ENCODE results near the gene NDST3.
"Not testable (repeated sequence)": the region's sequence is repeated elsewhere in the genome, so short reads cannot be mapped to it uniquely, and the experiment has no call there.

Gene NDST3

DNA sequence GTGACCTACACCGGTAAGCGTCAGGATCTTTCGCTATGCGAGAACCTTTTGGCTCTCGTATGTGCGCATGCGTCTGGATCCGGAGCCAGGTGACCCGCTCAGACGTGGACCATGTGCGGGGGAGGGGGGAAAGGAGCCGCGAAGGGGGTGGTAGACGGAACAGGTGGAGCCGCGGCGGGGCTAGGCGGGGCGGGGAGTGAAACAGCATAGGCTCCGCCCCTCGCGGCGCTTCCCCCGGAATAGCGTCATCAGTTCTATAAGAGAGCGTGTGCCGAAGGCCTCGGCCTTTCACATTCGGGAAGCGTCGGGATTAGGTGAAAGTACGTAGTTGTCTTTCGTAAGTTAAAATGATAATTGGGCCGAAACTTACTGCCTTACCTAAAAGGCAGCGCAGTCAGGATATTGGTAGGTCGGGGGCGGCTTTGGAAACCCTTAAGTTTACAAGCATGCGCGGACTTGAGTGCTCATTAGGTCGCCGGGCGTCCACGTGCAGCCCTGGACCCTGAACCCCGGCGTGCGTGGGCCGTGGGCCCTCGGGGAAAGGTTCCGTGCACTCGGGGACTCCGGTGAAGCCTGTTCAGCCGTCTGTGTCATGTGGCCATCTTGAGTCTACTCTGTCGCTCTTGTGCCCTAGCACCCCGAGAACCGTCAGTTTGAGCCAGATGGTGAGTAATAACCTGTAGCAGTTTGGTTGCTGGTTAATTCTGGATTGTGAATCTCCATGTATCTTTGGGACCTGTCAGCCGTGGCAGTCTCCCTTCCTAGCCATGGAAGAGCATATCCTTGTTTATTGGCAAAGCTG lies 244.4 kb downstream of the NDST3 start:
- peak; percentile 99 for DNase-seq

DNA sequence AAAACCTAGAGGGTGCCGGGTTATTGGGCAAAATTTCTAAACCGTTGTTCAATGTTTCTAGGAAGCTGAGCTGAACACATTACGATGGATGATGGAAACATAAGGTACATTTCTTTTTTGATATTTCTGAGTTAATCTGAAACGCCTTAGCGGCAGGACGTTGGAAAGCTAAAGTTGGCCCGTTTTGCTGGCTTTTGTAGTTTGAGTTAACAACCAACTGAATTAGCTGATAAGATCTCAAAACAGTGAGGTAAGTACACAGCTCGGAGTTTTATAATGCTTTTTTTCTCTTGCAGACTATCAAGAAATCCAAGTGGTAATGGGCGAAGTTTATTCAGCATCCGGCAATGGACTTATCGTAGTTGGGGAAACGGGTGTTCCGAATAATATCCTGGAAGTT lies 245.0 kb downstream of the NDST3 start:
- DNase-seq: no peak

DNA sequence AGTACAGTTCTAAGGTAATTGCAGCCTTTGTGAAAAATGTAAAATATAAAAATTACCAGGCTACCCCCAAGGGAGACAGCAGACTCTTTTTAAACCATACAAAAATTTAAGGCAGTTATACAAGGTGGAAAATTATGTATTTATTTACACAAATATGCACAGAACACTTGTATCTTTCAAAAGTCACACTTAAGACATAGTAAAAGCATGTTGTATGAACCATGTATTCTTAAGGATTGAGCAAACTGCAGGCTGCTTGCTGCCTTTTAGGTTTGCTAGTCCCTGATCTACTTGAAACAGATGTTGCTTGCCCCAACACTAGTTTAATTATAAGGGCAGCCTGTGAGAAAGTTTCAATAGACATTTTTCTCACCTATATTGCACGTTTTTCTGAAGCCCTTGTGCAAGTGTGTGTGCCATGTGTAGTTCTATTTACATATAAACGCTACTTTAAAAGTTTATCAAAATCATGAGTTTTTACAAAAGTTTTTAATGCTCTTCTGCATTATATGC lies 245.7 kb downstream of the NDST3 start:
- DNase-seq: no peak

DNA sequence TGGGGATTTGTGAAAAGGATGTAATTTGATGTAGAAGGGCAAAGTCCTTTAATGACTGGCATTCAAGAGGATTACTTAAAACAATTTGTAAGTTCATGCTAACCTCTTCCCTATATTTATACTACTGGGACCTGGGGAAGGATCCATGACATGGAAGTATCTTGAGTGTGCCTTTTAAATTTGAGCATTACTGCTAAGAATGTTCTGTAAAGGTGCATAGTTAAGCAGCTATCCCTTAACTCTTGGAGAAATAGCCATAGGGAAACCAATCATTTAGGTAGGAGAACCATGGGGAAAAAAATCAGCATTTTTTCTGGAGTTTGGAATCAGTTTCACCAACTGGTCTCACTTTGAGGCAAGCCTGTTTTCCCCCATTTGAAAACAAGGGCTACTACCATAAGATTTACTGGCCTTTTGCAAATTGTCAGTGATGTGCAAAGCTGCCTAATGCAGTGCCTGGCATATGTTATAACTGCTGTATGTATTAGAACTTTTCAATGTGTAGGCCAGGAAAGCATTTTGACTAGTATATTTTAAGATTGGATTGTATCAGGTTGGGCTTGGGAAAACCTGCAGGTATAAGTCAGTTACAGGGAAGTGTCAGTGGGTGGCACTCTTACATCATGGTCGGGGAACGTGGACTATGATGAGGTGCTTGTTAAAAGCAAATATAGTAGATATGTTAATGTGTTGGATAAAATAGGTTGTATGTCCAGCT lies 246.4 kb downstream of the NDST3 start:
- DNase-seq: peak; percentile 42

DNA sequence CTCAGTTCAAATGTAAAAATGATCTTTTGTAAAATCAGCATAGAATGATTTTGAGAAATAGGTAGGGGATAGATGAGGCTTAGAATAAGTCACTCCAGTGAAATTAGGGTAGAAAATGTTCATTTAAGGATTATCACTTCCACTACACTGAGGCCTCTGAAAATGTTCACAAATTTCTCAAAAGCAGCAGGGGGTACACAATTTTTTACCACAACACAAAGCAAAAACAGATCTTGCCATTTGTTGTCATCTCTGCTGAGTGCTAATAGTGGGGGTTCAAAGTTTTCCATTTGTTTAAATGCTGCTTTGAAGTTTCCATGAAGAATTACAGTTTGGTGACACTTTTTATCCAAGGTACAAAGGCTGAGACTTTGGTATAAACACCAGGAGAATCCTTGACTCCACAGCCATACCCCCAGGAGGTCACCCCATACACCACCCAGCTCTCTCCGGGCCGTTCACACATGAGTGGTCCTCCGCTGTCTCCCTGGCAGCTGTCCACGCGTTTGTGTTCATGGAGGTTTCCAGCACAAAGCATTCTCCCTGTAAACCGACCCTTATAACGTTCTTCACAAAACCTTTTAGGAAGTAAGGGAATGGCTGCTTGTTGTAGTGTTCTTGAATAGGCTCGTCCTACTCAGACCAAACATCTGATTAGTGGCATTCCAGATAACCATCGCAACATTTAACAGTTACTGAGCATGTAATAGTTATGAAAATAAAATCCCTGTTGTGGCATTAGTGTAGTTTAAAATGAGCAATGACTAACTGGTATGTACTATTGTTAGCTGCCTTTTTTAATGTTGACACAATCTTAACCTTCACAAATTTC lies 247.5 kb downstream of the NDST3 start:
- no peak for DNase-seq

DNA sequence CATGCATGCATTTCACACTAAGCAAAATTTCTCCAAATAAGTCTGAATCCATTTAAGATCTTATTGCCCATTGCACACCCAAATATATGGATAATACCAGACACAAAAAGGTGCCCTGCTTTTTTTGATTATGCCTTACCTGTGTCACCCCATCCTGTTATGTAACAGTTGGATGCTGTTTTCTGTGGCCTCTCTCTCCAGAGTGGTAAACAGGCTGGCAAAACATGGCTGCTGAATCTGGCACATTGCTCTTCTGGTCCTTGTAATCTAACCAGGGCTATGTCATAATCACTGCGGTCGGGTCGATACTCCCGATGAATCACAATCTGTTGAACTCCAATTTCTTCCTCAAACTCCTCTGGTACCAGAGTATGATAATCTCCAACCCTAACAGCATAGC lies 248.4 kb downstream of the NDST3 start:
- DNase-seq: no peak

DNA sequence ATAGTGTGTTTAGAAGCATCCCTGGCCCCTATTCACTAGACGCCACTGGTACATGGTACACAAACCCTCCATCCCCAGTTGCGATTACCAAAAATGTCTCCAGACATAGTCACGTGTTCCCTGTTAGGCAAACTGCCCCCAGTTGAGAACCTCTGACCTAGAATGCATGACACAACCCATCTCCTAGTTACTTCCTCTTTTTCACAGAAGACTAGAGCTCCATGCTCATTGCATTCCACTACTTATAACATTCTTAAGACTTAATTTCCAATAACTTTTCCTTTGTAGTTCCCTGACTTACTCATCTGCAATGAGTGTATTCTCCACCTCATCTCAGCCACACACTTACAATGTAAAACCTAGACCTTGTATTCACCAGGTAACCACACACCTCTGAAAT lies 249.9 kb downstream of the NDST3 start:
- no peak for DNase-seq

DNA sequence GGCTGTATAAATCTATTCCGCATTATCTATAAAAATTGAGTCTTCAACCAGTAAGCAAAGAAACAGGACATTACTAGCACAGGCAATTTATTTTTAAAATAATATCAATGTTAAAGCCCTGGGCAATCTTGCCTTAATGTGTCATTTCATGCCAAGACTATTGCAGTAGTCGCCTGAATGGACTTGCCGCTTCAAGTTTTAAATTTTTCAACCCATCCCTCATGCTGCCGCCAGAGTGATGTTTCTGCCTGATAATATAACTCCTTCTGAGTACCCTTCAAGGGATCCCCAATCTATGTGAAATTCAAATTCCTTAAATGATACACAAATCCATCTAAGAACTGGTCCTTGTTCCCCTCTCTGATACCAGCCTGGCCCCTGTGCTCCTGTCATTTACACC lies 251.6 kb downstream of the NDST3 start:
- DNase-seq: no peak

DNA sequence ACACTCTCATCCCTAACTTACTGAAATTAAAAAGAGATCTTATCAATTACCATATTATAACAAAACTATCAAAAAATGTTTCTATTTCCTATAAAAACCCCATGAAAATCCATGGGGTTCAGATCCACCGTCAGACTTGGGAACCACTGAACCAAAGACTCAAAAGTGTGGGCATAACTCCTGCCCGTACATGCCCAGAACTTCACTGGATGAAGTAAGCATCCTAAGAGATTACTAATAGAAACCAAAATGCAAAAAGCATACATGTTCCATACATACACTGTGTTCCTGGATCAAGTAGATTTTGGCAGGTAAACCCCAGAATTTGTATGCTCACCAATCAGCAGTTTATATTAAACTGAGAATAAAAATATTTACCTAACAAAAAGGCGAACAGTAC lies 252.4 kb downstream of the NDST3 start:
- no peak for DNase-seq

DNA sequence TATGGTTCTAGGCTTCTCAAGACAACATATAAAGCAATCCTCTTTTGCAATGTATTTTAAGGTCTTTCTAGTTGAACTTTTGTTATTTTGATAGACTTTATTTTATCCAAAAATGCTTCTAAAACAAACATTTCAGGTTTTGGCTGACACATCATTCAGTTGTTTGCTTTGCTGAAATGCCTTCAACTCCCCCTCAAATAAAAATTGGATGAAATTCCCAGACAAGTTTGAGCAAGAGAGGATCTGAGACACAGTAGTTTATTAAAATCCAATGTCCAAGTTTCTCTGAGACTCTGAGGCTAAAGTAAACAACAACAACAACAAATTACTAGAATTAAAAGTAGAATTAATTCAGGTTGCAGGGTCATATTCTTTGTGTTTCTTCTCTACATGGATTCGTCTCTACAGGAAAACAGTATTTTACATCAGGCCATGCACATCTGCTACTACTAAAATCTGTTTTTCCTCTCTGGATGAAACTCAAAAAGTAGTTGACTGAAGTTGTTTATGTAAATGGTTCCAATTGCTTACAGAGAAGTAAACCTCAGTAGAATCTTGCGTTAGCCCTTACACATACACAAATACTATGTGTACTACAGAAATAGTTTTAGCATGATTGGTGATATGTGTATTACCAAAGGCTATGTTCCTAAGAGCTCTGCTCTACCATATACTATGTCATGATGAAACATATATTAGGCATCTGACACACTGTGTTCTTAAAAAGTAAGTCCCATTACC lies 253.6 kb downstream of the NDST3 start:
- no peak for DNase-seq

DNA sequence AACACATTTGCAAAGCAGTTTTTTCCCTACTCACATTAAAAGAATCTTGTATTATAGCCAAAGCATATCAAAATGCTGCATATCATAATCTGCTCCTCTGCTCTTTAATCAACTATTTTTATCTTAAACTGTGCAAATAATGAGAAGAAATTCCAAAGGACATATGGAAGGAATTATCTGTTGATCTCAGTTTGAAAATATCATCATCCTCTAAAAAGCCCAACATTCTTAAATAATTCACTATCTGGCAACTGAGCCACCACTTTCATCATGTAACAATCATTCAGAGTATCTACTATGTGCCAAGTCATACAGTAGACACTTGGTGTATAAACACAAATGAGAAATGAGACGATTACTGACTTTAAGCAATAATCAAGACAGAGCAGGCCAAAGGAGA lies 255.5 kb downstream of the NDST3 start:
- no peak for DNase-seq

DNA sequence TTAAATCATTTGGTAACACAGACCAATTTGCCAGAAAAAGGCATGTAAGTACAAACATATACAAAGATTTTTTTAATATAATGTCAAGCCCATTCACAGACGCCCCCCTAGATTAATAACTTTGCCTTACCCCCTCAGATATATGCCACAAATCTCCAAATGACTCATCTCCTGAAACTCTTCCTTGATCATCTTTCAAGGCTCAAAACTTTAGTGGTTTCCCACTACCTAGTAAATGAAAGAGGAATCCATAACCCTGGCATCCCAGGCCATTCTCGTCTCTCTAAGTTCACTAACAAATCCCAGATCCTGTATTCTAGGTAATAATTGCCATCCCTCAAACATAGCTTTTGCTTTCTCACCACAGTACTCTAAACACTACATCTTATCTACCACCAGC lies 256.7 kb downstream of the NDST3 start:
- DNase-seq: no peak

DNA sequence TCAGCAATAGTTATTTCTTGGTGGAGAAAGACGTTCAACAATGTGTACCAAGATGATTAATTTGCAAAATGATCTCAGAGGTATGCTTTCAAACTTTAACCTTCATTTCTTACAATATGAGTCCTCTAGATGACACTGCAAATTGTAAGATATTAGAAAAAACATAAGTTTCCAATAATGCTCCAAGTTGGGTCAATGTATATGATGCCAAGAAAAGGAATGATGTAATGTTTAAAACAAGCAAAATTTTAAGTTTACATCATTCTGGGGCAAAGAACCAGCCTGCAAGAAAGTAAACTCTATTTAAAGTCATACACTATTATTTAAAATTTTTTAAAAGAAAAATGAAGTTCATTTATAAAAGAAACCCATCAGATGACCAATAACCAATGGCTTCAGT lies 262.4 kb downstream of the NDST3 start:
- no peak for DNase-seq

DNA sequence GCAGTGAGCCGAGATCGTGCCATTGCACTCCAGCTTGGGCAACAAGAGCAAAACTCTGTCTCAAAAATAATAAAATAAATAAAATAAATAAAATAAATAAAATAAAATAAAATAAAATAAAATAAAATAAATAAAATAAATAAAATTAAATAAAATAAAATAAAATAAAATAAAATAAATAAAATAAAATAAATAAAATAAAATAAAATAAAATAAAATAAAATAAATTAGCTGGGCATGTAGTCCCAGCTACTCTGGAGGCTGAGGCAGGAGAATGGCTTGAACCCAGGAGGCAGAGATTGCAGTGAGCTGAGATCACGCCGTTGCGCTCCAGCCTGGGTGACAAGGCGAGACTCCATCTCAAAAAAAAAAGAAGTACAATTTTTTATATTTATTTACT lies 265.3 kb downstream of the NDST3 start:
- not testable (repeated sequence) for DNase-seq

DNA sequence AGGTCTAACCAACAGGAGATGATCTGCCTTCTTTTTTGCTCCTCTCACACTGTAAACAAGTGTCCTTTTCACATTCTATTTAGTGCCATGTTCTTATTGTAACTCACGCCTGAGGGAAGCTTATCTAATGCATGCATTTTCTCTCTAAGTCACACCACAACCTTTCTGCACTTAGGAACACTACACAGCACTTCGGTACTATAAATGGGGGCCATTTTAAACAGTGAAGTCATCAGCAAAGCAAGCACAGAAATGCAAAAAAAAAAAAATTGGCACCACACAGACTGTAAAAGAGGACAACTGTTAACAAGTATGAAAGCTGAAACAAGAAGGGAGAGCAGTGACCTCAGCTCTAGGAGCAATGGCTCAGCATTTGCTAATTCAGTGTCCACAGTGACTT lies 273.4 kb downstream of the NDST3 start:
- no peak for DNase-seq

Measured in activated CD4-positive, alpha-beta T cell treated with anti-CD3 and anti-CD28 coated beads for 48 hours (primary cell).